ENCODE results near the gene KRT10. TPM values are rescaled to one million over a fixed set of nuclear protein-coding genes. Genes with fewer than 3 reads are reported as not detected.

KRT10 gene
- total RNA-seq, 2 experiments from 2014 or later: 32.2 to 37.1 TPM

DNA sequence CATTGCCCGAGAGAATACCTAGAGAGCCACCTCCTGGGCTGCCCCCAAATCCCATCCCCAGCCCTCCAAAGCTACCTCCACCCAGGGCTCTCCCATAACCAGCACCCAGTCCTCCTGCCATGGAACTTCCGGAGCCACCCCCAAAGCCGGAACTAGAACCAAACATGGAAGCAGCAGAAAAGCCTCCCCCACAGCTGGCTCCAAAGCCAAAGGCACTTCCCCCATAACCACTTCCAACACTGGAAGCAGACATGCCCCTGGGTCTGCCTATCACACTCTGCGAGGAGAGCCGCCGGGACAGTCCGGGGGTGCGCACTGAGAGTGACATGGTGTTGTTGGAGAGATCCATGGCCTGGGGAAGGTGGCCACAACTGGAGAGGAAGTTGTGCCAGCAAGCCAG is 44.4 kb upstream of the KRT10 start, which contains the start of gene KRT12:
Gene KRT12, minus strand, starts transcription at position 386 of the 400 bp plus-strand sequence. Its CDS starts 37 bp downstream, at position 349.
- Histone ChIP-seq H3K27me3 (ENCODE audit: control insufficient read depth in 1 of 2, insufficient read depth in 2 of 2, low read length in 2 of 2) (peaks cover 14 to 24% of the 10 kb centered on the region in 2 experiments), H3K9me3 (ENCODE audit: control insufficient read depth in 1 of 2, insufficient read depth in 1 of 2, low read length in 2 of 2) (no peaks in the 10 kb centered on the region), H3K4me3 (ENCODE audit: low read length) (no peak within 1 kb of the TSS), H3K27ac (ENCODE audit: low read depth in 1 of 2, low read length in 2 of 2) (no peak within 1 kb of the TSS), H3K36me3 (ENCODE audit: insufficient read depth, low read length) (no peaks in the 10 kb centered on the region), H3K4me1 (ENCODE audit: insufficient read depth, low read length) (no peaks in the 10 kb centered on the region)
- no peak within 1 kb of the TSS for H3K27ac Mint-ChIP-seq
- H3K9me3 Mint-ChIP-seq: no peaks in the 10 kb centered on the region
- H3K4me3 Mint-ChIP-seq: no peak within 1 kb of the TSS
- ATAC-seq (ENCODE audit: poor library complexity) (no peak), DNase-seq (no peak)
- POLR2A ChIA-PET: no interaction called here
- H3K4me1 Mint-ChIP-seq (ENCODE audit: low read depth): no peaks in the 10 kb centered on the region
- no peaks in the 10 kb centered on the region for H3K36me3 Mint-ChIP-seq (ENCODE audit: low read depth)
- CTCF ChIA-PET: interaction anchor here (1.1 kb wide), 1 partner anchor 10 kb away, joined by 5 read pairs; no protein-coding TSS in a partner anchor
- intact Hi-C loops (cut with DNase I, micrococcal nuclease): no loop called here
- peaks cover 57% of the 10 kb centered on the region for H3K27me3 Mint-ChIP-seq
- TF ChIP-seq, protein P1, sequence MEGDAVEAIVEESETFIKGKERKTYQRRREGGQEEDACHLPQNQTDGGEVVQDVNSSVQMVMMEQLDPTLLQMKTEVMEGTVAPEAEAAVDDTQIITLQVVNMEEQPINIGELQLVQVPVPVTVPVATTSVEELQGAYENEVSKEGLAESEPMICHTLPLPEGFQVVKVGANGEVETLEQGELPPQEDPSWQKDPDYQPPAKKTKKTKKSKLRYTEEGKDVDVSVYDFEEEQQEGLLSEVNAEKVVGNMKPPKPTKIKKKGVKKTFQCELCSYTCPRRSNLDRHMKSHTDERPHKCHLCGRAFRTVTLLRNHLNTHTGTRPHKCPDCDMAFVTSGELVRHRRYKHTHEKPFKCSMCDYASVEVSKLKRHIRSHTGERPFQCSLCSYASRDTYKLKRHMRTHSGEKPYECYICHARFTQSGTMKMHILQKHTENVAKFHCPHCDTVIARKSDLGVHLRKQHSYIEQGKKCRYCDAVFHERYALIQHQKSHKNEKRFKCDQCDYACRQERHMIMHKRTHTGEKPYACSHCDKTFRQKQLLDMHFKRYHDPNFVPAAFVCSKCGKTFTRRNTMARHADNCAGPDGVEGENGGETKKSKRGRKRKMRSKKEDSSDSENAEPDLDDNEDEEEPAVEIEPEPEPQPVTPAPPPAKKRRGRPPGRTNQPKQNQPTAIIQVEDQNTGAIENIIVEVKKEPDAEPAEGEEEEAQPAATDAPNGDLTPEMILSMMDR (IDR thresholded peaks at IDR 0.05): no peak

DNA sequence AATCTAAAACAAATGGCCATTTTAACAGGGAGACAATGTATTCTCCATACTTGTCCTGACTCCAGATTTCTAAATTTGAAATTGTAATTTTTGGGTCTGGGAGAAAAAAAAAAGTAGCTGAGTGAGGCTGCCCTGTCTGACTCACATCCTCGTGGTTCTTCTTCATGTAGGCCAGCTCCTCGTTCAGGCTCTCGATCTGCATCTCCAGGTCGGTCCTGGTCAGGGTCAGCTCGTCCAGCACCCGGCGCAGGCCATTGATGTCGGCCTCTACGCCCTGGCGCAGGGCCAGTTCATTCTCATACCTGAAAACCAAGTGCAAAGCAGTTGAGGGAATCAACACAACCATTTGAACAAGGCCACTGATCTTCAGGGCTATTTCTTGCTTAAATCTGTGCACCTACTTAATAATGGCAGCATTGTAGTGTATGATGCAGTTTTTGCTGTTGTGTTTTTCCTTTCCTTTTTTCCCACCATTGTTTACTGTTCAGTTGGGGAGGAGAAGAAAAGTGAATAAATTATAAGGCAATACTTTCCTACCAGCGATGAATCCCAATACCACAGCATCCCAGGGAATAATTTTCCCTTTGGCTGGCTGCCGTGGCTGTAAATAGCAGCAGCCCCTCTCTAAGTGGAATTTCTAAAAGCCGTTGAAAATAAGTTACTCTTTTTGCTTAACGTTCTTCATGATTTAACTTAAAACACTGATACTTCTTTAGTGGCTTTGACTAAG is 42.4 kb upstream of the KRT10 start:
- Histone ChIP-seq H3K4me1 (ENCODE audit: insufficient read depth, low read length) (no peaks in the 10 kb centered on the region), H3K4me3 (ENCODE audit: low read length) (no peak overlapping the region), H3K27me3 (ENCODE audit: control insufficient read depth in 1 of 2, insufficient read depth in 2 of 2, low read length in 2 of 2) (peaks cover 5 to 14% of the 10 kb centered on the region in 2 experiments), H3K27ac (ENCODE audit: low read depth in 1 of 2, low read length in 2 of 2) (no peak overlapping the region), H3K36me3 (ENCODE audit: insufficient read depth, low read length) (no peaks in the 10 kb centered on the region), H3K9me3 (ENCODE audit: control insufficient read depth in 1 of 2, insufficient read depth in 1 of 2, low read length in 2 of 2) (no peaks in the 10 kb centered on the region)
- ATAC-seq (ENCODE audit: poor library complexity) (no peak), DNase-seq (no peak)
- peaks cover 42% of the 10 kb centered on the region for H3K27me3 Mint-ChIP-seq
- no peaks in the 10 kb centered on the region for H3K9me3 Mint-ChIP-seq
- ChIA-PET POLR2A (no interaction called here), CTCF (no interaction called here)
- H3K27ac Mint-ChIP-seq: no peak overlapping the region
- intact Hi-C loops (cut with DNase I, micrococcal nuclease): no loop called here
- no peaks in the 10 kb centered on the region for H3K36me3 Mint-ChIP-seq (ENCODE audit: low read depth)
- H3K4me3 Mint-ChIP-seq: no peak overlapping the region
- TF ChIP-seq, protein P1 (IDR thresholded peaks at IDR 0.05): no peak
- H3K4me1 Mint-ChIP-seq (ENCODE audit: low read depth): no peaks in the 10 kb centered on the region

DNA sequence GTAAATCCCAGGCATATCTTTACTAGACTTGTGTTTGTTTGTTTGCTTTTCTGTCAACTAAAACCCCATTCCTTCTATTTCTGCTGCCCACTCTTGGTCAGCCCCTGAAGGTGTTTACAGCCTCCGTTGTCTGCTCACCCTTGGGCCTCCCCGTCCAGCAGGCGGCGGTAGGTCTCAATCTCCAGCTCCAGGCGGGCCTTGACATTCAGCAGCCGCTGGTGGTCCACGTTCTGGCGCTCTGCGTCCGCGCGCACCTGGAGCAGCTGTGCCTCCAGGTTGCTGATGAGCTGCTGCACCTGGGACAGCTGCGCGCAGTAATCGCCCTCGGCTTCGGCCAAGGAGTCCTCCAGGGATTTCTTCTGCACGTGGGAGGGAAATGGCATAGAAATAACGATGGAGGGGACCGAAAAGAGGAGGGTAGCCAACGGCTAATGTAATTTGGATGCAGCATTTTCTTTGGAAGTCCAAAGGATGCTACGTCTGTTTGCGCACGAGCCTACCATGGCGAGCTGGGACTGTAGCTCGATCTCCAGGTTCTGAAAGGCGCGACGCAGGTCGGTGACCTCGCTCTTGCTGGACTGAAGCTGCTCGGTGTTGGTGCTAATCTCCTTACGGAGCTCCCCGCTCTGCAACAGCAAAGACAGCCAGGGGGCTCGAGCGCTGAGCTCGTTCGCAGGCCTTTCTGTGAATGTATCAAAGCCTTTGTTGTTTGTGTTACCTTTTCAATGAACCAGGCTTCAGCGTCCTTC is 40.7 kb upstream of the KRT10 start:
- Mint-ChIP-seq H3K9me3 (no peaks in the 10 kb centered on the region), H3K36me3 (ENCODE audit: low read depth) (no peaks in the 10 kb centered on the region), H3K4me1 (ENCODE audit: low read depth) (no peaks in the 10 kb centered on the region), H3K4me3 (no peak overlapping the region), H3K27ac (no peak overlapping the region), H3K27me3 (peaks cover 35% of the 10 kb centered on the region)
- ATAC-seq (ENCODE audit: poor library complexity): no peak
- DNase-seq: peak in 1 of 14 experiments; percentile 5
- Histone ChIP-seq H3K27ac (ENCODE audit: low read depth in 1 of 2, low read length in 2 of 2) (no peak overlapping the region), H3K27me3 (ENCODE audit: control insufficient read depth in 1 of 2, insufficient read depth in 2 of 2, low read length in 2 of 2) (peaks cover 5 to 11% of the 10 kb centered on the region in 2 experiments), H3K9me3 (ENCODE audit: control insufficient read depth in 1 of 2, insufficient read depth in 1 of 2, low read length in 2 of 2) (no peaks in the 10 kb centered on the region), H3K36me3 (ENCODE audit: insufficient read depth, low read length) (no peaks in the 10 kb centered on the region), H3K4me1 (ENCODE audit: insufficient read depth, low read length) (no peaks in the 10 kb centered on the region), H3K4me3 (ENCODE audit: low read length) (no peak overlapping the region)
- TF ChIP-seq, protein P1 (IDR thresholded peaks at IDR 0.05): no peak
- intact Hi-C loops (cut with DNase I, micrococcal nuclease): no loop called here
- POLR2A ChIA-PET: no interaction called here
- CTCF ChIA-PET: no interaction called here
